ENCODE results near the gene BRD4. TPM values are rescaled to one million over a fixed set of nuclear protein-coding genes. Genes with fewer than 3 reads are reported as not detected.
A peak's percentile ranks its signal among the peaks of the same experiment; 100 is the strongest.

BRD4 gene
- total RNA-seq, 1 donor from 2014 or later: 136 TPM

- Mint-ChIP-seq H3K4me1 (ENCODE audit: unreplicated experiment) (peaks cover 4% of the 10 kb centered on the region), H3K9me3 (ENCODE audit: unreplicated experiment) (no peaks in the 10 kb centered on the region), H3K4me3 (ENCODE audit: unreplicated experiment) (no peak overlapping the region), H3K27me3 (ENCODE audit: unreplicated experiment) (peaks cover 20% of the 10 kb centered on the region), H3K36me3 (ENCODE audit: low read depth, unreplicated experiment) (peaks cover 46% of the 10 kb centered on the region), H3K27ac (ENCODE audit: unreplicated experiment) (peak overlapping the region; percentile 67)
- DNase-seq (ENCODE audit: low spot score): no peak
- no peak for TF ChIP-seq CTCF (IDR thresholded peaks at IDR 0.05; ENCODE audit: unreplicated experiment)
Measured at GRCh38 chr19:15248648-15249527, 83.5 kb downstream of the BRD4 start.

DNA sequence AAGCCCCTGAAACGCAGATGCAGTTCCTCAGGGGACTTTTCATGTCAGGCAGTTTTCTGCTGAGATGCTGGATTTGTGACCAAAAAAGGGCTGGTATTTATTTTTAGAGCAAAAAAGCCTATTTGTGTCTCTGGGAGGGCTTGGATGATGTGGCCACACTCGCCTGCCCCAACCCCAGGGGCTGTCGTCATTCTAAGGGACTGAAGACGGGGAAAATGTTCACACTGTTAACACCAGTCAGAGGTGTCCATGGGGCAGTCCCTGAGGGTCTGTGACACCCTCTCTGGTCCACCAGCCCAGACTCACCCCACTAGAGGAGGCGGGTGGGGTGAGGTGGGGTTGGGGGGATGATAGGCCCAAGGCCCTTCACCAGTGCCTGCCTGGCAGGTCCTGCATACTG is 84.2 kb downstream of the BRD4 start:
- Mint-ChIP-seq H3K36me3 (ENCODE audit: low read depth, unreplicated experiment) (peaks cover 43% of the 10 kb centered on the region), H3K27ac (ENCODE audit: unreplicated experiment) (no peak overlapping the region), H3K4me1 (ENCODE audit: unreplicated experiment) (peaks cover 7% of the 10 kb centered on the region)

DNA sequence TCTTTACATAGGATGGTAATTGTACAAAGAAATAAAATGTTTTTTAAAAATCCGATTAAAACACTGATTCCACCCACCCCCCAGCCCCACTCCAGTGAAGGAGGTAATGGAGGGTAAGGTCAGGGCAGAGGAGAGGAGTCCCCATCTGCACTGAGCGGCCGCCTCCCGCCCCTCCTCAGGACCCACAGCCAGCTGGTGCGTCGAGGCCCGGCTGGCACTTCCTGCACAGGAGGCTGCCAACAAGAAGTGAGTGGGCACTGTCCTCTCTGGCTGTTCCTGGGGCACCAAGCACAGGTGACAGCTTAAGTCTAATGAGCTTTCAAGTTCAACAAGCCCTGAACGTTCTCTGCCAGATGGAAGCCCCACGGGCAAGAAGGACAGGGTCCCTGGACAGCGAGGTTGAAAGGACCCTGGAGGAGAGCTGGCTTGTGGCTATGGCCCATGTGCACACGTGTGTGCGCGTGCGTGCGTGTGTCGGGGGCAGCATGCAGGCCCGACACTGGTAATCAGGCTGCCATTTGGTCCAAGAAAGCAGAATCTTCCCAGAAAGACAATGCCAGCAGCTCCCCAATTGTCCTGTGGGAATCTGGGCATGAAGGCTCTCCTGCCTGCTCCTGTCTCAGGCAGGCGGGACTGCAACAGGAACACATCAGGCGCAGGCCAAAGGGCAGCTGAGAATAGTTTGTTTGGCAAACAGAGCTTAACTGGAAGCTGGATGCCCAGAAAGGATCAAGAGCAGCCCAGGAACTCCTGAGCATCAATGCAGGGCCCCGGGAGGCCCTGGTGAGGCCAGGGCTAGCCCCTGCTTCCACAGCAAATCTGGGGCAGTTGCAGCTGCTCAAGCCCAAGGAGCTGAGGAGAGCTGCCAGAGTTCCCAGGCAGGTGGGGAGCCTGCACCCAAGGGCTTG is 85.0 kb downstream of the BRD4 start:
- no peak for DNase-seq (ENCODE audit: low spot score)
- Mint-ChIP-seq H3K4me3 (ENCODE audit: unreplicated experiment) (no peak overlapping the region), H3K27ac (ENCODE audit: unreplicated experiment) (no peak overlapping the region)

More for the DNA sequence above, 84.2 kb downstream of the BRD4 start:
- DNase-seq (ENCODE audit: low spot score): no peak
- no peak for TF ChIP-seq CTCF (IDR thresholded peaks at IDR 0.05; ENCODE audit: unreplicated experiment)
- Mint-ChIP-seq H3K27me3 (ENCODE audit: unreplicated experiment) (peaks cover 22% of the 10 kb centered on the region), H3K4me3 (ENCODE audit: unreplicated experiment) (no peak overlapping the region), H3K9me3 (ENCODE audit: unreplicated experiment) (no peaks in the 10 kb centered on the region)

DNA sequence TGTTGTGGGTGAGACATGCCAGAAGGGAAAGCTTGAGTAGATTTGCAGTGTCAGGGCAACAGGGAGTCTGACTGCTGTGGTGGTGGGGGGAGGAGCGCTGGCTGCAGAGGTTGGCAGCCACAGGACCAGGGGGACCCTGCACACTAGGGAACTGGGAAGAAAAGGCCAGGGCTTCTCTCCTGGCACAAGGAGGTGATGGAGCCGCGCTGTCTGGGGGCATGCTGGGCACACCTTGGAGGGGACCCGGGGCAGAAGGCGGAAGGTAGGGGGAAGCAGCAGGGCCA is 86.2 kb downstream of the BRD4 start:
- Mint-ChIP-seq H3K36me3 (ENCODE audit: low read depth, unreplicated experiment) (peaks cover 35% of the 10 kb centered on the region), H3K27ac (ENCODE audit: unreplicated experiment) (peak overlapping the region; percentile 7), H3K27me3 (ENCODE audit: unreplicated experiment) (peaks cover 27% of the 10 kb centered on the region), H3K4me1 (ENCODE audit: unreplicated experiment) (peaks cover 3% of the 10 kb centered on the region), H3K4me3 (ENCODE audit: unreplicated experiment) (peak overlapping the region; percentile 39), H3K9me3 (ENCODE audit: unreplicated experiment) (no peaks in the 10 kb centered on the region)
- no peak for DNase-seq (ENCODE audit: low spot score)
- TF ChIP-seq CTCF (IDR thresholded peaks at IDR 0.05; ENCODE audit: unreplicated experiment): no peak

More for the DNA sequence above, 85.0 kb downstream of the BRD4 start:
- H3K27me3 Mint-ChIP-seq (ENCODE audit: unreplicated experiment): peaks cover 24% of the 10 kb centered on the region
- H3K4me1 Mint-ChIP-seq (ENCODE audit: unreplicated experiment): peaks cover 7% of the 10 kb centered on the region
- TF ChIP-seq CTCF (IDR thresholded peaks at IDR 0.05; ENCODE audit: unreplicated experiment): no peak
- H3K36me3 Mint-ChIP-seq (ENCODE audit: low read depth, unreplicated experiment): peaks cover 41% of the 10 kb centered on the region
- no peaks in the 10 kb centered on the region for H3K9me3 Mint-ChIP-seq (ENCODE audit: unreplicated experiment)
